Ishikawa (cell line): ENCODE measurements around the gene MYBPH.

Experiments used
- CEBPB ChIP-seq: IDR thresholded peaks from 2 replicates; pipeline ENCODE4 v1.6.1; 2012
- CREB1 ChIP-seq: IDR thresholded peaks from 2 replicates; pipeline ENCODE4 v1.6.1; 2012; ENCODE audit warnings: low read depth
- EGR1 ChIP-seq: IDR thresholded peaks from 2 replicates; pipeline ENCODE4 v1.6.1; 2012
- EP300 ChIP-seq: IDR thresholded peaks from 2 replicates; pipeline ENCODE4 v1.6.1; 2012; ENCODE audit warnings: borderline replicate concordance
- FOXM1 ChIP-seq: IDR thresholded peaks from 2 replicates; pipeline ENCODE4 v1.6.1; 2012; ENCODE audit warnings: low read depth, borderline replicate concordance
- MAX ChIP-seq: IDR thresholded peaks from 2 replicates; pipeline ENCODE4 v1.6.1; 2012
- NFIC ChIP-seq: IDR thresholded peaks from 2 replicates; pipeline ENCODE4 v1.6.1; 2012
- RAD21 ChIP-seq: IDR thresholded peaks from 2 replicates; pipeline ENCODE4 v1.6.1; 2012; ENCODE audit warnings: low read depth
- TAF1 ChIP-seq: IDR thresholded peaks from 2 replicates; pipeline ENCODE4 v1.6.1; 2012; ENCODE audit warnings: low read depth, mild to moderate bottlenecking
- TCF12 ChIP-seq: IDR thresholded peaks from 2 replicates; pipeline ENCODE4 v1.6.1; 2012; ENCODE audit warnings: low read depth
- TEAD4 ChIP-seq: IDR thresholded peaks from 2 replicates; pipeline ENCODE4 v1.6.1; 2012
- YY1 ChIP-seq: IDR thresholded peaks from 2 replicates; pipeline ENCODE4 v1.6.1; 2012; ENCODE audit warnings: low read depth
- ZBTB7A ChIP-seq: IDR thresholded peaks from 2 replicates; pipeline ENCODE4 v1.6.1; 2012; ENCODE audit warnings: low read depth
- TF ChIP-seq, protein P1 (sequence below): IDR thresholded peaks from 2 replicates; pipeline ENCODE4 v1.6.1; 2012
- TF ChIP-seq, protein P2 (sequence below): IDR thresholded peaks from 2 replicates; pipeline ENCODE4 v1.6.1; 2012; ENCODE audit warnings: low read depth, mild to moderate bottlenecking

Gene MYBPH

GRCh38 chr1:203137324-203137723 lies 38.3 kb downstream of the MYBPH start:
- no peak for TF ChIP-seq MAX
- TF ChIP-seq, protein P1, sequence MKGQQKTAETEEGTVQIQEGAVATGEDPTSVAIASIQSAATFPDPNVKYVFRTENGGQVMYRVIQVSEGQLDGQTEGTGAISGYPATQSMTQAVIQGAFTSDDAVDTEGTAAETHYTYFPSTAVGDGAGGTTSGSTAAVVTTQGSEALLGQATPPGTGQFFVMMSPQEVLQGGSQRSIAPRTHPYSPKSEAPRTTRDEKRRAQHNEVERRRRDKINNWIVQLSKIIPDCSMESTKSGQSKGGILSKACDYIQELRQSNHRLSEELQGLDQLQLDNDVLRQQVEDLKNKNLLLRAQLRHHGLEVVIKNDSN, result no peak
- TF ChIP-seq RAD21, result no peak

- TF ChIP-seq FOXM1 (no peak), ZBTB7A (no peak), EP300 (no peak)
These were observed 39.1 kb downstream of the MYBPH start for GRCh38 chr1:203136409-203137042.

DNA sequence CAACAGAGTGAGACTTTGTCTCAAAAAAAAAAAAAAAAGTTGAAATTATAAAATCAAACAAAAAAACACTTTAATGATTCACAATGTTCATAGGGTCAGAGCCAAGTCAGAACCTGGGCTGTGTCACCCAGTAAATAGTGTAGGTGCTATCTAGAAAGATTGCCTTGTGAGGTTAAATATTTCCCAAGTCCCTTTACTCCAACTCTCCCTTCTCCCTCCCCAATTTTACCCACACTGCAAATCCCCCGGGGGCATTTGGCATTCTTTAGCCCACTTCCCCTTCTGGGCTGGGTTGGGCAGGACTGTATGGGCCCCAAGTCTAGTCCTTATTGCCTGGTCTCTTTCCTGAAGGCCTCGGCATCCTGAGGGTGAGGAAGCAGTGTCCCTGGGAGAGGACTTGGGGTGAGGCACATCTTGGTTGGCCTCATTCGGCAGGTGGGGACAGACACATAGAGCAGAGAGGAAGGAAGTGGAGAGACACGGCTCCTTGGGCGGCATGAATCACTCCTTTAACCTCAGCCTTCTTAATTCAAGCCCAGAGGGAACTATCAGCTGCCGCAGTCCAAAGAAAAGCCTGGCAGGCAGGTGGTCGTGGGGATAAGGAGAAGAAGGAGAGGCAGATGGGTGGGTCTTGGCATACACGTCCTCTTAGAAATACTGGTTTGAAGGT lies 39.9 kb downstream of the MYBPH start:
- TF ChIP-seq RAD21, result no peak
- no peak for TF ChIP-seq TAF1
- no peak for TF ChIP-seq ZBTB7A
- no peak for TF ChIP-seq NFIC
- TF ChIP-seq YY1, result no peak
- TF ChIP-seq, protein P2, sequence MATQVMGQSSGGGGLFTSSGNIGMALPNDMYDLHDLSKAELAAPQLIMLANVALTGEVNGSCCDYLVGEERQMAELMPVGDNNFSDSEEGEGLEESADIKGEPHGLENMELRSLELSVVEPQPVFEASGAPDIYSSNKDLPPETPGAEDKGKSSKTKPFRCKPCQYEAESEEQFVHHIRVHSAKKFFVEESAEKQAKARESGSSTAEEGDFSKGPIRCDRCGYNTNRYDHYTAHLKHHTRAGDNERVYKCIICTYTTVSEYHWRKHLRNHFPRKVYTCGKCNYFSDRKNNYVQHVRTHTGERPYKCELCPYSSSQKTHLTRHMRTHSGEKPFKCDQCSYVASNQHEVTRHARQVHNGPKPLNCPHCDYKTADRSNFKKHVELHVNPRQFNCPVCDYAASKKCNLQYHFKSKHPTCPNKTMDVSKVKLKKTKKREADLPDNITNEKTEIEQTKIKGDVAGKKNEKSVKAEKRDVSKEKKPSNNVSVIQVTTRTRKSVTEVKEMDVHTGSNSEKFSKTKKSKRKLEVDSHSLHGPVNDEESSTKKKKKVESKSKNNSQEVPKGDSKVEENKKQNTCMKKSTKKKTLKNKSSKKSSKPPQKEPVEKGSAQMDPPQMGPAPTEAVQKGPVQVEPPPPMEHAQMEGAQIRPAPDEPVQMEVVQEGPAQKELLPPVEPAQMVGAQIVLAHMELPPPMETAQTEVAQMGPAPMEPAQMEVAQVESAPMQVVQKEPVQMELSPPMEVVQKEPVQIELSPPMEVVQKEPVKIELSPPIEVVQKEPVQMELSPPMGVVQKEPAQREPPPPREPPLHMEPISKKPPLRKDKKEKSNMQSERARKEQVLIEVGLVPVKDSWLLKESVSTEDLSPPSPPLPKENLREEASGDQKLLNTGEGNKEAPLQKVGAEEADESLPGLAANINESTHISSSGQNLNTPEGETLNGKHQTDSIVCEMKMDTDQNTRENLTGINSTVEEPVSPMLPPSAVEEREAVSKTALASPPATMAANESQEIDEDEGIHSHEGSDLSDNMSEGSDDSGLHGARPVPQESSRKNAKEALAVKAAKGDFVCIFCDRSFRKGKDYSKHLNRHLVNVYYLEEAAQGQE, result no peak
- TF ChIP-seq EGR1, result no peak
- TF ChIP-seq, protein P1, result no peak
- TF ChIP-seq MAX, result no peak
- TF ChIP-seq FOXM1, result no peak
- no peak for TF ChIP-seq EP300
- no peak for TF ChIP-seq TEAD4

GRCh38 chr1:203133970-203134725 lies 41.5 kb downstream of the MYBPH start:
- TF ChIP-seq YY1 (no peak), TCF12 (no peak), CREB1 (no peak), EGR1 (no peak), CEBPB (no peak), FOXM1 (no peak), MAX (no peak), TAF1 (no peak)
- TF ChIP-seq, protein P1, result no peak
- TF ChIP-seq, protein P2, result no peak

DNA sequence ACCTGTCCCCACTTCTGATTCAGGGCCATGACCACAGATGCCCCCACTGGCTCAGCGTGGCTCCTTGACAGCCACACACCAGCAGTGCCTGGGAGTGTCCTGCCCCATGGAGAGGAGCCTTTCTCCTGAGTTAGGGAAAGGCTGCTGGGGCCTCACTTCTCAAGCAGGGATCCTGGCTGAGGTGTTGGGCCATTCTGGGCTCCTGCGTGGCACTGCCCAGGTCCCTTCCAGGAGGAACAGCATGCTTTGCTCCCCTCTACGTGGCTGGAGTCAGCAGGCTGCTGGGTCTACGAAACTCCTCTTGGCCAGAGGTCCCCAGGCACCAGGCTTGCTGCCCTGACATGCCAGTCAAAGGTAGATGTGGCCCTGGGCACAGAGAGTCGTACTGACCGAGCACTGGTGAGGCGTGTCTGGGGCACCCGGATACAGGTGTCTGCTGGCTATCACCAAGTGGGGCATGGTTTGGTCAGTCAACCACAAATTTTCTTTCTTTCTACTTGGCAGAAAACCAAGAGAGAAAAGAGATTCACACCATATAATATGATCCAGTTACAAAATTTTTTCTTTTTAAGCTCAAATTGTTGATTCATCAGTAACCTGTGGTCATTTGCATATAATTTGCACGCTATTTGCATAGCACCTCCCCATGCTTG lies 44.0 kb downstream of the MYBPH start:
- no peak for TF ChIP-seq FOXM1
- TF ChIP-seq EP300, result peak; percentile 69
- peak; percentile 82 for TF ChIP-seq TCF12
- TF ChIP-seq CEBPB, result no peak
- peak; percentile 69 for TF ChIP-seq NFIC
